Heart right ventricle (tissue), 16 donors: ENCODE measurements around the gene IFNL1. TPM values are rescaled to one million over a fixed set of nuclear protein-coding genes. Genes with fewer than 3 reads are reported as not detected.

Experiments
- ATAC-seq, 8 donors: fragments of 200-7000 bp; cut with Tn5 transposase; one replicate each; pipeline ENCODE4 v1.9.1; 2020; ENCODE audit warnings: mild to moderate bottlenecking in 8 of 8, moderate library complexity in 8 of 8, moderate number of reproducible peaks in 1 of 8
- DNase-seq, 2 donors: peaks; one replicate each; pipeline ENCODE4 v3.0.0-alpha.2; 2020
- H3K27ac ChIP-seq, 10 donors: fragments of 200-600 bp; sonication (generic) in 2 of 10; one replicate each; pipeline versions ENCODE4 v1.5.0 to v1.8.0; 2020 to 2022; ENCODE audit warnings: mild to moderate bottlenecking in 3 of 10
- H3K27me3 ChIP-seq, 7 donors: fragments of 200-600 bp; one replicate each; pipeline ENCODE4 v1.8.0; 2021 to 2022; ENCODE audit warnings: mild to moderate bottlenecking in 2 of 7
- H3K36me3 ChIP-seq, 9 donors: fragments of 200-600 bp; sonication (generic) in 1 of 9; one replicate each; pipeline versions ENCODE4 v1.5.0 to v1.8.0; 2020 to 2022; ENCODE audit warnings: mild to moderate bottlenecking in 2 of 9
- H3K4me1 ChIP-seq, 9 donors: fragments of 200-600 bp; sonication (generic) in 1 of 9; one replicate each; pipeline versions ENCODE4 v1.5.0 to v1.8.0; 2020 to 2022; ENCODE audit warnings: mild to moderate bottlenecking in 4 of 9
- H3K4me3 ChIP-seq, 10 donors: fragments of 200-600 bp; sonication (generic) in 2 of 10; one replicate each; pipeline versions ENCODE4 v1.5.0 to v1.8.0; 2020 to 2022; ENCODE audit warnings: mild to moderate bottlenecking in 7 of 10, moderate library complexity in 2 of 10
- H3K9me3 ChIP-seq, 11 donors: fragments of 200-600 bp in 10 of 11; sonication (generic) in 2 of 11; one replicate each; pipeline versions ENCODE4 v1.5.0 to v1.8.0; 2013 to 2022; ENCODE audit warnings: mild to moderate bottlenecking in 2 of 11, control low read depth in 1 of 11, moderate library complexity in 1 of 11
- WGBS, 2 donors: extraction: QIAGEN DNeasy Blood & Tissue Kit; methylation state at CpG; one replicate each; pipeline ENCODE4 v1.1.7; 2013; ENCODE audit warnings: inconsistent platforms in 1 of 2; 5-methylcytosine and 5-hydroxymethylcytosine counted together
- intact Hi-C, 10 donors: fragments of 100-400 bp; cut with DNase I; formaldehyde crosslinking; loops; one replicate each; pipeline versions ENCODE4 v1.11.1 to v1.14.2; 2022
- polyA plus RNA-seq, 2 donors: library from polyadenylated mRNA; stranded (reverse); fragments of 200-250 nt; gene quantifications; one replicate each; pipeline ENCODE4 v1.2.3, GENCODE V29; 2013
- total RNA-seq, 10 donors: library from RNA; stranded (reverse); fragmentation: NEBNext Ultra II Directional in 3 of 10; extraction: Animal tissue kit (Norgen Biotek cat#: 25700) in 3 of 10; gene quantifications; one replicate each; pipeline versions ENCODE4 v1.2.1 to v1.2.4, GENCODE V29; 2021 to 2023
- TF ChIP-seq, protein P1 (sequence below), 9 donors: fragments of 200-600 bp; sonication (generic) in 2 of 9; IDR thresholded peaks; one replicate each; pipeline versions ENCODE4 v1.5.0 to v1.8.0; 2021 to 2022; ENCODE audit warnings: antibody characterized with exemption in 9 of 9, mild to moderate bottlenecking in 5 of 9, moderate library complexity in 1 of 9
- donor health status: Arrhythmogenic right ventricular cardiomyopathy.
- donor health status: ischemic (EF 13 %, LVEDD 7.1; RV severe dilation, severe dysfunction).
- donor health status: healthy with polysubstance abuse.
- donor health status: DM: no; HTN: yes; CAD: no.
- donor health status: DM: no; HTN: no; CAD: no.
- donor health status: ischemic (EF 25% LVEDD 6.9; RV normal size, moderate dysfunction).
- donor health status: ischemic (EF 25% LVEDD 5.7; RV mildly dilated, moderate dysfunction).
- donor health status: healthy.
- donor health status: DM: yes; HTN: yes; CAD: no.
- donor health status: Ischemic cardiomyopathy.
- donor health status: ischemic (EF 35%, LVEDD 5.7; RV mildly dilated, moderate dysfunction).
- donor health status: nonischemic (EF 11% LVEDD 7.7; RV severe dilation, severe dysfunction).
- donor health status: DM: yes; HTN: yes; CAD: no.
- donor health status: PGD.
- donor health status: ischemic (EF 29% LVEDD 5.4; RV normal size, mild dysfunction).
- donor health status: nonischemic (EF 23%, LVEDD 6.1; RV moderate dilation, normal function).

IFNL1 gene
- total and polyA plus RNA-seq, 12 donors: not detected

DNA sequence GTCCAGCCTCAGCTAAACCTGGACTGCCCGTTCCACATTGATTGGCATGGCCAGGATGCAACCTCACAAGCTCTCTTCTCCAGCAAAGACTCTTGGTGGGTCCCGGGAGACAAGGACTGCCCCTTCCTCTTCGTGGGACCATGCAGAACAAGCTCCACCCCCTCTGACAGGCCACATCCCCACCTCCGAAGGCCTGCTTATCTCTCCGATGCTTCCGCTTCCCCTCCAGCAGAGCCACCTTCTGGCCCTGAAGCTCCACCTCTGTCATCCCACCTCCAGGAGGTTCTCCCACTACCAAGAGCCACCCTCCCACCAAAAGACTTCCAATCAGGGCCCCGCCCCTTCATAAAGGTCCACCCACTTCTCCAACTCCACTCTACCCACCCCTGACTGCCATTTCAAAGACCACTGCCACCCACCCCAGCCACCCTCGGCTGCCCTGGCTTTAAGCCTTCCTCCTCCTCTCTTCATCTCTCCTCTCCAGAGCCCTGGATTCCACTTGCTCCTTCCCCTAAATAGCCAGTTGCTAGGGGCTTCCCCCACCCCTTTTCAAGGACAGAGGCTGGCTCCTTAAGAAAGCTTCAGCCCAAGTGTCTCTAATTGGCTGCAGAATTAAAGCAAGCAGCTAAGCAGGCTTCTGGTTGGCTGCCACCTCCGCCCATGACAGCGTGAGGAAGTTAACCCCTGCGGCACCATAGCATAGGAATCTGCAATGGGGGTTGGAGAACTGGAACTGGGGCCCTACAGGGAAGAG, 14.5 kb downstream of the IFNL1 start:
- intact Hi-C loops: no loop called here
- Histone ChIP-seq H3K4me1 (peaks cover 0 to 15% (median 7%) of the 10 kb centered on the region in 9 donors), H3K4me3 (no peak overlapping the region), H3K36me3 (peaks cover 0 to 35% (median 0%) of the 10 kb centered on the region in 9 donors), H3K9me3 (no peaks in the 10 kb centered on the region), H3K27ac (no peak overlapping the region), H3K27me3 (peaks cover 13 to 50% (median 32%) of the 10 kb centered on the region in 7 donors)
- DNase-seq (no peak), ATAC-seq (no peak)
- 60 to 61% methylated on average over 11 of the region's 11 CpGs for WGBS, 2 donors
- TF ChIP-seq, protein P1, sequence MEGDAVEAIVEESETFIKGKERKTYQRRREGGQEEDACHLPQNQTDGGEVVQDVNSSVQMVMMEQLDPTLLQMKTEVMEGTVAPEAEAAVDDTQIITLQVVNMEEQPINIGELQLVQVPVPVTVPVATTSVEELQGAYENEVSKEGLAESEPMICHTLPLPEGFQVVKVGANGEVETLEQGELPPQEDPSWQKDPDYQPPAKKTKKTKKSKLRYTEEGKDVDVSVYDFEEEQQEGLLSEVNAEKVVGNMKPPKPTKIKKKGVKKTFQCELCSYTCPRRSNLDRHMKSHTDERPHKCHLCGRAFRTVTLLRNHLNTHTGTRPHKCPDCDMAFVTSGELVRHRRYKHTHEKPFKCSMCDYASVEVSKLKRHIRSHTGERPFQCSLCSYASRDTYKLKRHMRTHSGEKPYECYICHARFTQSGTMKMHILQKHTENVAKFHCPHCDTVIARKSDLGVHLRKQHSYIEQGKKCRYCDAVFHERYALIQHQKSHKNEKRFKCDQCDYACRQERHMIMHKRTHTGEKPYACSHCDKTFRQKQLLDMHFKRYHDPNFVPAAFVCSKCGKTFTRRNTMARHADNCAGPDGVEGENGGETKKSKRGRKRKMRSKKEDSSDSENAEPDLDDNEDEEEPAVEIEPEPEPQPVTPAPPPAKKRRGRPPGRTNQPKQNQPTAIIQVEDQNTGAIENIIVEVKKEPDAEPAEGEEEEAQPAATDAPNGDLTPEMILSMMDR (IDR thresholded peaks at IDR 0.05): no peak

GRCh38 chr19:39314016-39314728, 18.0 kb downstream of the IFNL1 start:
- WGBS, 2 donors: 95 to 97% methylated on average over 62 to 64 of the region's 64 CpGs
- Histone ChIP-seq H3K4me3 (no peak overlapping the region), H3K36me3 (peaks cover 0 to 26% (median 0%) of the 10 kb centered on the region in 9 donors), H3K27me3 (peaks cover 0 to 33% (median 0%) of the 10 kb centered on the region in 7 donors), H3K9me3 (no peaks in the 10 kb centered on the region), H3K27ac (no peak overlapping the region), H3K4me1 (no peaks in the 10 kb centered on the region)
- no peak for ATAC-seq
- TF ChIP-seq, protein P1 (IDR thresholded peaks at IDR 0.05): no peak
- intact Hi-C loops: no loop called here
- no peak for DNase-seq

DNA sequence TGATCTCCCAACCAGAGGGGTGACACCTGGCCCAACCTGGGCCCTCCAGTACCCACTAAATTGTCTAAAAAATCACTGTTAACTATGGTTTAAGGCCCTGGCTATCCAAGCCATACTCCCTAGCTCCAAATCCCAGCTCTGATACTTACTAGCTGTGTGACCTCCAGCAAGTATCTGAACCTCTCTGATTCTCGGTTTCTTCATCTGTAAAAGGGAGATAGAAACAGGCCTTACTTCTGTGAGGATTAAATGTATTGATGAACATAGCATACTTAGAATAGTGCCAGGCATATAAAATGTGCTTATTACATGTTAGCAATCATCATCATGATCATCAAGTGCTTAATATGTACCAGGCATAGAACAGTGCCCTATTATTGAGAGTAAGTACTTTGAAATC, 19.7 kb downstream of the IFNL1 start:
- H3K4me3 ChIP-seq: no peak overlapping the region
- no peaks in the 10 kb centered on the region for H3K9me3 ChIP-seq
- peaks cover 0 to 37% (median 2%) of the 10 kb centered on the region in 7 donors for H3K27me3 ChIP-seq
- H3K36me3 ChIP-seq: peaks cover 0 to 26% (median 0%) of the 10 kb centered on the region in 9 donors
- H3K4me1 ChIP-seq: peaks cover 0 to 4% (median 0%) of the 10 kb centered on the region in 9 donors
- TF ChIP-seq, protein P1 (IDR thresholded peaks at IDR 0.05): no peak
- ATAC-seq (no peak), DNase-seq (no peak)
- 99 to 100% methylated on average over 1 of the region's 1 CpG for WGBS, 2 donors
- intact Hi-C loops: no loop called here
- no peak overlapping the region for H3K27ac ChIP-seq

- H3K27ac ChIP-seq: no peak overlapping the region
- 87 to 92% methylated on average over 12 of the region's 12 CpGs for WGBS, 2 donors
- TF ChIP-seq, protein P1 (IDR thresholded peaks at IDR 0.05): no peak
- H3K36me3 ChIP-seq: peaks cover 0 to 26% (median 0%) of the 10 kb centered on the region in 9 donors
- DNase-seq: no peak
- intact Hi-C loops: no loop called here
- H3K4me1 ChIP-seq: peaks cover 0 to 4% (median 0%) of the 10 kb centered on the region in 9 donors
- H3K4me3 ChIP-seq: no peak overlapping the region
- ATAC-seq: no peak
- H3K27me3 ChIP-seq: peaks cover 0 to 34% (median 0%) of the 10 kb centered on the region in 7 donors
- no peaks in the 10 kb centered on the region for H3K9me3 ChIP-seq
Observed at GRCh38 chr19:39316627-39317321, 20.6 kb downstream of the IFNL1 start.
